Immature natural killer cell (primary cell): Measurements from ENCODE around the gene LY6G6D. TPM values are rescaled to one million over a fixed set of nuclear protein-coding genes. Genes with fewer than 3 reads are reported as not detected.

Experiments
- DNase-seq, 3 donors: peaks; one replicate each; pipeline ENCODE4 v3.0.0; 2022; ENCODE audit warnings: mixed read lengths in 1 of 3
- H3K27ac Mint-ChIP-seq, 6 donors: one replicate each; pipeline ENCODE4 v1.8.0; 2020; ENCODE audit warnings: mixed read lengths in 6 of 6, mild to moderate bottlenecking in 5 of 6, inconsistent platforms in 4 of 6, moderate library complexity in 3 of 6
- H3K27me3 Mint-ChIP-seq, 3 donors: one replicate each; pipeline ENCODE4 v1.8.0; 2020 to 2021; ENCODE audit warnings: low read depth in 3 of 3, mild to moderate bottlenecking in 3 of 3, mixed read lengths in 3 of 3, moderate library complexity in 3 of 3, inconsistent platforms in 1 of 3
- H3K36me3 Mint-ChIP-seq, 3 donors: one replicate each; pipeline ENCODE4 v1.8.0; 2020; ENCODE audit warnings: mixed read lengths in 3 of 3, inconsistent platforms in 2 of 3, mild to moderate bottlenecking in 2 of 3
- H3K4me1 Mint-ChIP-seq, 2 donors: one replicate each; pipeline ENCODE4 v1.8.0; 2020; ENCODE audit warnings: inconsistent platforms in 2 of 2, mild to moderate bottlenecking in 2 of 2, mixed read lengths in 2 of 2, moderate library complexity in 1 of 2
- H3K4me3 Mint-ChIP-seq, 5 donors: one replicate each; pipeline ENCODE4 v1.8.0; 2020; ENCODE audit warnings: mild to moderate bottlenecking in 5 of 5, mixed read lengths in 5 of 5, inconsistent platforms in 3 of 5, moderate library complexity in 3 of 5
- H3K9me3 Mint-ChIP-seq, 6 donors: one replicate each; pipeline ENCODE4 v1.8.0; 2020; ENCODE audit warnings: mild to moderate bottlenecking in 6 of 6, mixed read lengths in 6 of 6, inconsistent platforms in 4 of 6, moderate library complexity in 3 of 6
- polyA plus RNA-seq, 3 donors: library from polyadenylated mRNA; unstranded; fragments of 300-500 nt; fragmentation: Illumina TruSeq; gene quantifications; one replicate each; pipeline ENCODE4 v1.2.3, GENCODE V29; 2021

LY6G6D gene, protein sequence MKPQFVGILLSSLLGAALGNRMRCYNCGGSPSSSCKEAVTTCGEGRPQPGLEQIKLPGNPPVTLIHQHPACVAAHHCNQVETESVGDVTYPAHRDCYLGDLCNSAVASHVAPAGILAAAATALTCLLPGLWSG
- not detected for polyA plus RNA-seq

DNA sequence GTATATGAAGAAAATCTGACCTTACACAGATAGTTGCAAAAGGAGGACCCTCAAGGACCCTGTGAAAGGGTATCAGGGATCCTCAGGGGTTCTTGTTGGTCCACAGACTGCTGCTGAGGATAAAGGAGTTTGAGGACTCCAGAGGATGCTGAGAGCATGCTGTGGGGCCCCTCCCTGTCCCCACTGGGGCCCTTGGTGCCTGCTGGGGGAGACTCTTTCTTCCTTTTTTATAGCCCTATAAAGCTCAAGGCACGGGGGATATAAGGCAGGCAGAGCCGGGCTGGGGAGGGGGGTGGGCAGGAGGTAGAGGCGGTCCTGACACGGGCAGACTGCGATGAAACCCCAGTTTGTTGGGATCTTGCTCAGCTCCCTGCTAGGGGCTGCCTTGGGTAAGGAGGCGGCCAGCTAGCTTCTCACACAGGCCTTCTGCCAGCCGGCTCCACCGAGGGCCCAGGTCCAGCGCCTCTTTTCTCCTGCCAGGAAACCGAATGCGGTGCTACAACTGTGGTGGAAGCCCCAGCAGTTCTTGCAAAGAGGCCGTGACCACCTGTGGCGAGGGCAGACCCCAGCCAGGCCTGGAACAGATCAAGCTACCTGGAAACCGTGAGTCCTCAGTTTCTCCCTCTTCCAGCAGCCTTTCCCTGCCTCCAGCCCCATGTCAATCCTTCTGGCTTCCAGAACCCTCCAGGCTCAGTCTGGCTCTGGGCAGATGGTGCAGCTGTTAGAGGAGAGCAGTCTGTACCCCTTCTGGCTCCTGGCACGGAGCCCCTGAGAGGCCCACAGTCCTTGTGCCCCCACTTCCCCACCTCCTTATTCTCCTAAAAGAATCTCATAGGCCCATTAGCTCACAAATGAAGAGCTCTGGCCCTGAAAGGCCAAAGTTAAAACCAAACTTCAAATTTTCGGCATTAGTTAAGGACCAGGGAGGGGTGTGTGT, at the start of gene LY6G6D:
LY6G6D (plus strand) TSS at position 327 of the 937 bp plus-strand sequence; CDS start at position 335, 8 bp downstream.
- H3K36me3 Mint-ChIP-seq = no peaks in the 10 kb centered on the region
- no peak within 1 kb of the TSS for H3K27ac Mint-ChIP-seq
- H3K4me3 Mint-ChIP-seq = no peak within 1 kb of the TSS

DNA sequence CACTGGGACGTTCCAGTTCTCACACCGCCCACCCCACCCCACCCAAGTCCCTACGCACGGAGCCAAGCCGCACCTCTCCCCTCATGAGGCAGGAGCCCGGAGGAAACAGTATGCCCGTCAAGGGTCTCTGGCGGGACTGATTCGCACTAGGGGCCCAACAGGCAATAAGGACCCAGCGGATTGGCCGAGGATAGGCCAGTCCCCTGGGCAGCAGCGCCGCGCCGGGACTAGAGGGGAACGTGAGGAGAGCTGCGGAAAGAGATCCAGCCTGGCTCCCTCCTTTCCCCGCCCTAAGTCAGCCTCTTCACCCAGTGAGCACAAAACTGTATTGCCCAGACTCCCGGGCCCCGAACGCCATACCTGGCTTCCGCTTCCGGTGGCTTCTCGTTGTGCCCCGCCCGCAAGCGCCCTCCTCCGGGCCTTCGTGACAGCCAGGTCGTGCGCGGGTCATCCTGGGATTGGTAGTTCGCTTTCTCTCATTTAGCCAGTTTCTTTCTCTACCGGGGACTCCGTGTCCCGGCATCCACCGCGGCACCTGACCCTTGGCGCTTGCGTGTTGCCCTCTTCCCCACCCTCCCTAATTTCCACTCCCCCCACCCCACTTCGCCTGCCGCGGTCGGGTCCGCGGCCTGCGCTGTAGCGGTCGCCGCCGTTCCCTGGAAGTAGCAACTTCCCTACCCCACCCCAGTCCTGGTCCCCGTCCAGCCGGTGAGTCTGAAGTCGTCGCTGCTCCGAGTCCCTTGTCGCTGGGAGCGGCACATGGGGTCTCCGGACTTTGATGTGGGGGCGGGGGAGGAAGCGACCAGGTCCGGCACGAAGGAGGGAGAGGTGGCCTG, 49.4 kb upstream of the LY6G6D start, which contains the start of gene CSNK2B:
CSNK2B (plus strand) TSS at position 580 of the 836 bp plus-strand sequence. CDS start 752 bp downstream, outside the sequence.
- Mint-ChIP-seq H3K36me3 (peaks cover 4 to 41% (median 15%) of the 10 kb centered on the region in 3 donors), H3K9me3 (no peaks in the 10 kb centered on the region), H3K27me3 (peaks cover 12 to 16% (median 13%) of the 10 kb centered on the region in 3 donors), H3K27ac (peak within 1 kb of the TSS; percentile 95 to 99 (median 99)), H3K4me1 (peaks cover 56 to 61% of the 10 kb centered on the region in 2 donors), H3K4me3 (peak within 1 kb of the TSS; percentile 88 to 100 (median 97))
- peak; percentile 97 for DNase-seq

More for the DNA sequence above, at the start of gene LY6G6D:
- H3K4me1 Mint-ChIP-seq = peaks cover 17 to 20% of the 10 kb centered on the region in 2 donors
- H3K9me3 Mint-ChIP-seq = no peaks in the 10 kb centered on the region
- peaks cover 2 to 5% (median 3%) of the 10 kb centered on the region in 3 donors for H3K27me3 Mint-ChIP-seq
- no peak for DNase-seq

DNA sequence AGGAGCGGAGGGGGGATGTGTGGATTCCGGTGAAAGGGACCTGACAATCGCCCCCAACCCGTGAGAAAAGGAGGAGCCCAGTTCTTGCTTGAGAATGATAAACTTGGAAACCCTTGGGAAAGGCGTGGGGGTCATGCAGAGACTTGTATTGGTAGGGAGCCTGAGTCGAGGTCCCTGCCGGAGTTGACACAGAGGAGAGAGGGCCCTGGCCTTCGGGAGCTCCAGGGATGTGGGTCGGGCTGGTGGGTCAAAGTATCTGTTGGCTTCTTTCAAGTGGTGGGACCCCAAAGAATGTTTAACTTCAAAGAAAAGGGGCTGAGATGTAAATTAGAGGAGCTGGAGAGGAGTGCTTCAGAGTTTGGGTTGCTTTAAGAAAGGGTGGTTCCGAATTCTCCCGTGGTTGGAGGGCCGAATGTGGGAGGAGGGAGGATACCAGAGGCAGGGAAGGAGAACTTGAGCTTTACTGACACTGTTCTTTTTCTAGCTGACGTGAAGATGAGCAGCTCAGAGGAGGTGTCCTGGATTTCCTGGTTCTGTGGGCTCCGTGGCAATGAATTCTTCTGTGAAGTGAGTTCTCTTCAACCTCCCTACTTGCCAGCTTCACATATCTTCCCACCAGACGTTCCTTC, 48.7 kb upstream of the LY6G6D start:
- Mint-ChIP-seq H3K9me3 (no peaks in the 10 kb centered on the region), H3K36me3 (peaks cover 4 to 45% (median 15%) of the 10 kb centered on the region in 3 donors), H3K27ac (peak overlapping the region; percentile 95 to 99 (median 99)), H3K4me3 (peak overlapping the region; percentile 88 to 100 (median 97)), H3K4me1 (peaks cover 50 to 54% of the 10 kb centered on the region in 2 donors), H3K27me3 (peaks cover 12 to 16% (median 13%) of the 10 kb centered on the region in 3 donors)
- DNase-seq = no peak

DNA sequence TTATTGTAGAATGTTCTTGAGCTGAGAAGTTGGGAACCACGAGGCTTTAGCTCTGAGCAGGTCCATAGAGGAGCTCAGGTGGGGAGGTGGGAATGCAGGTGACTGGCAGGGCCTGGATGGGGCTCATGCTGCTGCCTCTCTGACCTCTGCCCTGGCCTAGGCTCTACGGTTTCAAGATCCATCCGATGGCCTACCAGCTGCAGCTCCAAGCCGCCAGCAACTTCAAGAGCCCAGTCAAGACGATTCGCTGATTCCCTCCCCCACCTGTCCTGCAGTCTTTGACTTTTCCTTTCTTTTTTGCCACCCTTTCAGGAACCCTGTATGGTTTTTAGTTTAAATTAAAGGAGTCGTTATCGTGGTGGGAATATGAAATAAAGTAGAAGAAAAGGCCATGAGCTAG, 45.5 kb upstream of the LY6G6D start, which contains the start of gene LY6G5B:
LY6G5B (plus strand) TSS at position 301 of the 400 bp plus-strand sequence. CDS start 975 bp downstream, outside the sequence.
- no peaks in the 10 kb centered on the region for H3K9me3 Mint-ChIP-seq
- no peak for DNase-seq
- peak within 1 kb of the TSS in 1 of 6 donors; percentile 23 for H3K27ac Mint-ChIP-seq
- H3K4me1 Mint-ChIP-seq = peaks cover 28 to 34% of the 10 kb centered on the region in 2 donors
- peaks cover 11 to 47% (median 17%) of the 10 kb centered on the region in 3 donors for H3K36me3 Mint-ChIP-seq
- no peak within 1 kb of the TSS for H3K4me3 Mint-ChIP-seq
- peaks cover 9 to 14% (median 11%) of the 10 kb centered on the region in 3 donors for H3K27me3 Mint-ChIP-seq

DNA sequence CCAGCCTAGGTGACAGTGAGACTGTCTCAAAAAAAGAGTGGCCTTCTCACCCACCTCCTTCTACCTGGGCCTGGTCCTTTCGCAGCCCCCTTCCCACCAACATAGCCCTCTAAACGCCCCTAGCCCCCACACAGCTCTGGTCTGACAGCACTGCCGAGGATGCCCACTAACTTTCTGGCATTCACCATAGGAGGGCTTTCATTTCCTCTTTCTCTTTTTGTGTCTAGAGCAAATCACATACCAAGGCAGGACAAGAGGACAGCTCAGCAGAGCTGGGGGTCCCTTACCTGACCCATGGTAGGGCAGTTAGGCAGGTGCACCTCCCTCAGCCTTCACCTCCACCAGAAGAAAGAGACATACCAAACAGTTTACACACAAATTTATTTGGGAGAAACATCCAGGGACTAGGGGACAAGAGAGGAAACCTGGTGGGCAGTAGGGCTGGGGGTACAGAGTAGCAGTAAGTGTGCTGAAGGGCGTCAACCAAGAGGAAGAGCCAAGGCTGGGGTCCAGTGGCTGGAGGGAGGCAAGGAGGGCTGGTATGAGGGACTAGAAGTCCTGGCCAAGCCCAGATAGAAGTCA, 38.7 kb upstream of the LY6G6D start:
- no peak for DNase-seq
- peaks cover 0 to 8% (median 4%) of the 10 kb centered on the region in 3 donors for H3K27me3 Mint-ChIP-seq
- peaks cover 9 to 11% (median 10%) of the 10 kb centered on the region in 3 donors for H3K36me3 Mint-ChIP-seq
- peak overlapping the region in 1 of 6 donors; percentile 61 for H3K27ac Mint-ChIP-seq
- H3K4me3 Mint-ChIP-seq = no peak overlapping the region
- H3K9me3 Mint-ChIP-seq = no peaks in the 10 kb centered on the region
- peaks cover 16 to 22% of the 10 kb centered on the region in 2 donors for H3K4me1 Mint-ChIP-seq

DNA sequence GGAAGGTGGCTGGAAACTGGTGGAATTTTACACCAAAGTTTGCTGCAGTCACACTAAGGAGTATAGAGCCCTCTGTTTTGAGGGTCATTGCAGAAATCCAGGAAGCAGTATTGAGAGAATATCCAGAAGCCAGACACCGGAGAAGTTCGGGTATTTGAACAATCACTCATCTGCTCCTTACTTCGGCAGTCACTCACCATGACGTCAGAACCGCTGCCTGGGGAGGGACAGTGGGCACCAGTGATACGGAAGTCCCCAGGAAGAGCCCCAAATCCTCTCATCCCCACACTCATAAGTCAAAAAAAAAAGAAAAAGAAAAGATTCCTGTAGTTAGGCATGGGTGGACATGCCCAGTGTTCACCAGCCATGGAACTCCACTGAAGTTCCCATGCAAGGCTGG, 38.2 kb upstream of the LY6G6D start:
- Mint-ChIP-seq H3K9me3 (no peaks in the 10 kb centered on the region), H3K27me3 (peaks cover 0 to 8% (median 4%) of the 10 kb centered on the region in 3 donors), H3K4me1 (peaks cover 20 to 26% of the 10 kb centered on the region in 2 donors), H3K27ac (no peak overlapping the region), H3K36me3 (peaks cover 9 to 11% (median 10%) of the 10 kb centered on the region in 3 donors), H3K4me3 (no peak overlapping the region)
- no peak for DNase-seq

DNA sequence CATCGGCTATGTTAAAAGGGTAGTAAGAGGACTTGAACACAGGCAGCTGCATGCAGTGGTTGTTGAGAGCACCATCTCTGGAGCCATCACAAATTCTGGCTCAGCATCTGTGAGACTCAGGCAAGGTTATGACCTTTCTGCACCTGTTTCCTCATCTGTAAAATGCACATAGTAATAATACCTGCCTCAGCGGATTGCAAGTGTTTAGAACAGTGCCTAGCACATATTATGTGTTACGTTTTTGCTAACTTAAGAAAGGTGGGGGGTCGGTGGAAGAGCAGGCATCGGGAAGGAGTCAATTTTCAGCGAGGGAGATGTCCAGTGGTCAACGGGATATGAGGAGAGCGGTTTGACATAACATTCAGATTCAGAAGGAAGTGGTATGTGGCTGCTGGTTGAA, 37.2 kb upstream of the LY6G6D start:
- peaks cover 0 to 8% (median 2%) of the 10 kb centered on the region in 3 donors for H3K27me3 Mint-ChIP-seq
- H3K4me1 Mint-ChIP-seq = peaks cover 20 to 26% of the 10 kb centered on the region in 2 donors
- no peak overlapping the region for H3K4me3 Mint-ChIP-seq
- H3K9me3 Mint-ChIP-seq = no peaks in the 10 kb centered on the region
- peaks cover 4 to 6% (median 4%) of the 10 kb centered on the region in 3 donors for H3K36me3 Mint-ChIP-seq
- peak overlapping the region in 1 of 6 donors; percentile 25 for H3K27ac Mint-ChIP-seq
- DNase-seq = no peak

DNA sequence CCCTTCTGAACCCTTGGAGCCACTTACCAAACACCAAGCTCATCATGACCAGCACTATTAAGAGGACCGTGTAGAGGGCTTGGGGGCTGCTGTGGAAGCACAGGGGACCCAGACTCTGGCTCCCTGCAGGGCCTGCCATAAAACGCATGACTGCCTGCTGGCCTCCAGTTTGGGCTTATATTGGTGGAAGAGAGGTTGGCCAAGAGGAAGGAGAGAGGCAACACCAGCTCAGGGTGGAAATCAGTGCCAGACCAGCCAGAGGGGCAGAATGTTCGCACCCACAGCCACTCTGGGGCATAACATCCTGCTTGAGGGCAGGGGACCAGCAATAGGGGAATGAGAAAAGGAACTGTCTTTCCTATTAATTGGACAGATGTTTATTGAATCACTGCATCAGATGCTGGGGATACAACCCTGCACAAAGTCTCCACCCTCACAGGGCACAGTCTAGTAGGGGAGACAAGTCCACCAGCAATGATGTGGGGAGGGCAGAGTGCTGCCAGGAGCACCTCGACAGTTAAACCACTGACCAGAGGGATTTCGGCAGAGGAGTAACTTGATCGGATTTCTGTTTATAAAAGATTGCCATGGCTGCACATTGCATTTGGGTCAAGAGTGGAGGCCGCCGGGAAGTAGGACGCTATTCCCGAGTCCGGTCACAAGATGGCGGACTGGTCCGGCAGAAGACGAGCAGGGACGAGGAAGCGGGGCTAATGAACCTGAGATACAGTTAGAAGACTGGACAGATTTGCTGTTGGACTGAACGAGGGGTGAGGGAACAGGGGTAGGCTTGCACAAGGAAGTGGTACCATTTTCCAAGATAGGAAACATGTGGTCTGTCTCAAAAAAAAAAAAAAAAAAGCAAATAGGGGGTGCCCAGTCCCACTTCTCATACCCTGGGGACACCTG, 34.7 kb upstream of the LY6G6D start, which contains the start of gene LY6G5C:
LY6G5C (minus strand) TSS at position 842 of the 909 bp plus-strand sequence; CDS start at position 148, 694 bp downstream.
- no peaks in the 10 kb centered on the region for H3K9me3 Mint-ChIP-seq
- H3K4me1 Mint-ChIP-seq = peaks cover 22 to 26% of the 10 kb centered on the region in 2 donors
- peak; percentile 60 to 73 (median 66) for DNase-seq

DNA sequence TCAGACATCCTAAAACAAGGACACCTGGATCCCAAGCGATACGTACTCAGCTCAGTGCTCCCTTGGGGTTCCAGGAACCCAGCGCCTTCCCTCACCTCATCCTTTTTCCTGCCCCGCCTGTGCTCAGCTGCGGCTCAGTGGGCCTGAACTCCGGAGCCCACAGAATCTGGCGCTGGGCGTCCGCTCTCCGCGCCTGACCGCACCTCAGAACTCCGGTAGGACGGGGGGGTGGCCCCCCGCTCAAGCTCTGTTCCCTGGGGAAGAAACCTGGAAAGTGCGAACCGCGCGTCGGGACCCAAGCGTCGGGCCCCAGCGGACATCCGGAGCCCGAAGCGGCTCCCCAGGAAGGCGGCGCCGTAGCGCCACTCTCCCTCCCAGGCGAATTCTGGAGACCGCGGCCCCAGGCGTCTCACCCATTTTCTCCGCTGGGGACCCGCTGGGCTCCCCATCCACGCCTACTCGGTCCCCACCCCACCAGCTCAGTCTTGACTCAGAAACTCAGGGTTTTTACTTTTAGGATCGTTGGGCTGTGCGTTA, 33.9 kb upstream of the LY6G6D start:
- Mint-ChIP-seq H3K4me1 (peaks cover 22 to 26% of the 10 kb centered on the region in 2 donors), H3K27ac (peak overlapping the region in 5 of 6 donors; percentile 45 to 97 (median 81)), H3K27me3 (peaks cover 0 to 8% (median 5%) of the 10 kb centered on the region in 3 donors), H3K9me3 (no peaks in the 10 kb centered on the region), H3K4me3 (peak overlapping the region; percentile 83 to 99 (median 89)), H3K36me3 (peaks cover 2 to 9% (median 2%) of the 10 kb centered on the region in 3 donors)
- peak; percentile 30 to 33 (median 30) for DNase-seq

More for the DNA sequence above, 34.7 kb upstream of the LY6G6D start, which contains the start of gene LY6G5C:
- H3K36me3 Mint-ChIP-seq = peaks cover 0 to 6% (median 0%) of the 10 kb centered on the region in 3 donors
- peak within 1 kb of the TSS; percentile 83 to 99 (median 89) for H3K4me3 Mint-ChIP-seq
- H3K27ac Mint-ChIP-seq = peak within 1 kb of the TSS; percentile 48 to 97 (median 82)
- peaks cover 0 to 8% (median 4%) of the 10 kb centered on the region in 3 donors for H3K27me3 Mint-ChIP-seq

DNA sequence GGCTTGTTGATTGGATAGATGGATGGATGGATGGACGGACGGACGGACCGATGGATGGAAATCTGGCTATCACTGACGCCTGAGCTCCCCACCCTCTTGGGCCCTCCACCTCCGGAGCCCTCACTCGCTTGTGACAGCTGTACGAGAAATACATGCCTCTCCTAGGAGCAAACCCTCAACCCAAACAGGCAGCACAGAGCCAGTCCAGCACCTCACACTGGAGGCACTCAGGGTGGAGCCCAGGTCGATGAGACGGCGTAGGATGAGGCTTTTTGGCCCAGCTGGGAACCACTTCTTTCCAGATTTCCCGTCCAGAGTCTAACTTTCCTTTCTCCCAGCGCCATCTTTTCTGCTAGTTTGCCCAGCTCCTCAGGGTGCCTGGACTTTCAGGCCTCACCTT, 31.6 kb upstream of the LY6G6D start:
- H3K4me1 Mint-ChIP-seq = peaks cover 21 to 26% of the 10 kb centered on the region in 2 donors
- peak overlapping the region in 1 of 6 donors; percentile 69 for H3K27ac Mint-ChIP-seq
- H3K27me3 Mint-ChIP-seq = peaks cover 0 to 4% (median 4%) of the 10 kb centered on the region in 3 donors
- no peak overlapping the region for H3K4me3 Mint-ChIP-seq
- H3K9me3 Mint-ChIP-seq = no peaks in the 10 kb centered on the region
- peaks cover 4 to 17% (median 9%) of the 10 kb centered on the region in 3 donors for H3K36me3 Mint-ChIP-seq
- DNase-seq = no peak

DNA sequence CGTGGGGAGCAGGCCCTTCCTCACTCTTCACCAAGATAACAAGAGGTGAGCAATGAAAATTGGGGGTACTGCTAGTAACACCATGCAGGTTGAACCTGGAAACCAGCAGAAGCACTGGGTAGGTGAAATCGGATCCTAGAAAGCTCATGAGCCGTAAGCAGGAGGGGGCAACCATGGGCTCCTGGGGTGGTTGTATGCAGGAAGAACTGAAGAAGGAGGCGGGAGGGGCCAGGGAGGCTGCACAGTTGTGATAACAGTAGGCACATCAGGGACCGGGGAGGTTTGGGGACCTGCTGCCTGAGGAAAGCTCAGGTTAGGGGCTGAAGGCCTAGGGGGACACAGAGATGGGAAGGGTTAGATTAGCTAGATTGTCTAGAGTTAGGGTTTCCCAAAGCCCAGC, 28.7 kb upstream of the LY6G6D start:
- Mint-ChIP-seq H3K4me1 (peaks cover 3 to 5% of the 10 kb centered on the region in 2 donors), H3K27me3 (peaks cover 0 to 4% (median 2%) of the 10 kb centered on the region in 3 donors), H3K4me3 (no peak overlapping the region), H3K9me3 (no peaks in the 10 kb centered on the region), H3K36me3 (peaks cover 7 to 32% (median 9%) of the 10 kb centered on the region in 3 donors), H3K27ac (peak overlapping the region in 5 of 6 donors; percentile 21 to 92 (median 45))
- DNase-seq = no peak
